ENCODE measurements around the gene EIPR1. TPM values are rescaled to one million over a fixed set of nuclear protein-coding genes. Genes with fewer than 3 reads are reported as not detected.

EIPR1 gene
- total and polyA plus RNA-seq, 9 donors: 6.6 to 16.6 (median 8.9) TPM

- no peaks in the 10 kb centered on the region for H3K36me3 ChIP-seq
- DNase-seq: no peak
These were observed 40.8 kb downstream of the EIPR1 start for GRCh38 chr2:3336844-3337243.

GRCh38 chr2:3334392-3335345 is 42.9 kb downstream of the EIPR1 start:
- TF ChIP-seq, protein P1, sequence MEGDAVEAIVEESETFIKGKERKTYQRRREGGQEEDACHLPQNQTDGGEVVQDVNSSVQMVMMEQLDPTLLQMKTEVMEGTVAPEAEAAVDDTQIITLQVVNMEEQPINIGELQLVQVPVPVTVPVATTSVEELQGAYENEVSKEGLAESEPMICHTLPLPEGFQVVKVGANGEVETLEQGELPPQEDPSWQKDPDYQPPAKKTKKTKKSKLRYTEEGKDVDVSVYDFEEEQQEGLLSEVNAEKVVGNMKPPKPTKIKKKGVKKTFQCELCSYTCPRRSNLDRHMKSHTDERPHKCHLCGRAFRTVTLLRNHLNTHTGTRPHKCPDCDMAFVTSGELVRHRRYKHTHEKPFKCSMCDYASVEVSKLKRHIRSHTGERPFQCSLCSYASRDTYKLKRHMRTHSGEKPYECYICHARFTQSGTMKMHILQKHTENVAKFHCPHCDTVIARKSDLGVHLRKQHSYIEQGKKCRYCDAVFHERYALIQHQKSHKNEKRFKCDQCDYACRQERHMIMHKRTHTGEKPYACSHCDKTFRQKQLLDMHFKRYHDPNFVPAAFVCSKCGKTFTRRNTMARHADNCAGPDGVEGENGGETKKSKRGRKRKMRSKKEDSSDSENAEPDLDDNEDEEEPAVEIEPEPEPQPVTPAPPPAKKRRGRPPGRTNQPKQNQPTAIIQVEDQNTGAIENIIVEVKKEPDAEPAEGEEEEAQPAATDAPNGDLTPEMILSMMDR (IDR thresholded peaks at IDR 0.05): no peak
- TF ChIP-seq EP300 (IDR thresholded peaks at IDR 0.05) (no peak), POLR2A (IDR thresholded peaks at IDR 0.05) (no peak)
- no peak overlapping the region for H3K27ac ChIP-seq

More at GRCh38 chr2:3336844-3337243, 40.8 kb downstream of the EIPR1 start:
- no peaks in the 10 kb centered on the region for H3K27me3 ChIP-seq
- H3K4me1 ChIP-seq (ENCODE audit: insufficient read depth): no peaks in the 10 kb centered on the region
- no peak overlapping the region for H3K4me3 ChIP-seq
- intact Hi-C loops (cut with DNase I): no loop called here
- TF ChIP-seq, protein P1 (IDR thresholded peaks at IDR 0.05): no peak
- TF ChIP-seq POLR2A (IDR thresholded peaks at IDR 0.05) (no peak), EP300 (IDR thresholded peaks at IDR 0.05) (no peak)
- H3K27ac ChIP-seq: no peak overlapping the region
- WGBS, 3 donors: 96 to 98% (median 98%) methylated on average over 2 of the region's 2 CpGs
- H3K9me3 ChIP-seq: no peaks in the 10 kb centered on the region

GRCh38 chr2:3332133-3332532 is 45.5 kb downstream of the EIPR1 start:
- Histone ChIP-seq H3K36me3 (no peaks in the 10 kb centered on the region), H3K27me3 (no peaks in the 10 kb centered on the region), H3K4me3 (no peak overlapping the region), H3K27ac (no peak overlapping the region), H3K9me3 (no peaks in the 10 kb centered on the region), H3K4me1 (ENCODE audit: insufficient read depth) (no peaks in the 10 kb centered on the region)
- no peak for DNase-seq
- TF ChIP-seq EP300 (IDR thresholded peaks at IDR 0.05) (no peak), POLR2A (IDR thresholded peaks at IDR 0.05) (no peak)
- TF ChIP-seq, protein P1 (IDR thresholded peaks at IDR 0.05): no peak
- intact Hi-C loops (cut with DNase I): no loop called here
- WGBS, 3 donors: 49 to 66% (median 54%) methylated on average over 8 of the region's 8 CpGs

More at GRCh38 chr2:3334392-3335345, 42.9 kb downstream of the EIPR1 start:
- 44 to 68% (median 54%) methylated on average over 24 of the region's 24 CpGs for WGBS, 3 donors
- H3K27me3 ChIP-seq: no peaks in the 10 kb centered on the region
- intact Hi-C loops (cut with DNase I): no loop called here
- no peaks in the 10 kb centered on the region for H3K9me3 ChIP-seq
- DNase-seq: no peak
- H3K4me1 ChIP-seq (ENCODE audit: insufficient read depth): no peaks in the 10 kb centered on the region
- H3K4me3 ChIP-seq: no peak overlapping the region
- H3K36me3 ChIP-seq: no peaks in the 10 kb centered on the region

GRCh38 chr2:3329491-3329890 is 48.1 kb downstream of the EIPR1 start:
- no peaks in the 10 kb centered on the region for H3K9me3 ChIP-seq
- H3K4me3 ChIP-seq: no peak overlapping the region
- DNase-seq: no peak
- H3K27ac ChIP-seq: no peak overlapping the region
- no peaks in the 10 kb centered on the region for H3K27me3 ChIP-seq
- H3K36me3 ChIP-seq: no peaks in the 10 kb centered on the region
- no peaks in the 10 kb centered on the region for H3K4me1 ChIP-seq (ENCODE audit: insufficient read depth)
- 88 to 92% (median 92%) methylated on average over 5 of the region's 5 CpGs for WGBS, 3 donors
- TF ChIP-seq EP300 (IDR thresholded peaks at IDR 0.05): no peak
- TF ChIP-seq, protein P1 (IDR thresholded peaks at IDR 0.05): no peak
- no peak for TF ChIP-seq POLR2A (IDR thresholded peaks at IDR 0.05)
- intact Hi-C loops (cut with DNase I): no loop called here

Measured in ovary (tissue), 9 donors.